HepG2 (cell line): ENCODE measurements around the gene PRSS8. TPM values are rescaled to one million over a fixed set of nuclear protein-coding genes. Genes with fewer than 3 reads are reported as not detected.

Experiments
- ARNTL ChIP-seq: sonication (generic); formaldehyde crosslinking; IDR thresholded peaks from 2 replicates; pipeline ENCODE4 v1.4.0; 2020; ENCODE audit warnings: mild to moderate bottlenecking, missing genetic modification reagents
- ATF2 ChIP-seq: sonication (generic); formaldehyde crosslinking; IDR thresholded peaks from 2 replicates; pipeline ENCODE4 v1.4.0; 2020; ENCODE audit warnings: missing genetic modification reagents
- CC2D1A ChIP-seq: sonication (generic); formaldehyde crosslinking; IDR thresholded peaks from 2 replicates; pipeline ENCODE4 v1.8.1; 2023; ENCODE audit warnings: mild to moderate bottlenecking, missing genetic modification reagents
- ETV5 ChIP-seq: IDR thresholded peaks from 2 replicates; pipeline ENCODE4 v1.6.1; 2018; ENCODE audit warnings: missing biosample characterization, missing genetic modification reagents, inconsistent platforms, borderline replicate concordance
- GFI1 ChIP-seq: sonication (generic); formaldehyde crosslinking; IDR thresholded peaks from 2 replicates; pipeline ENCODE4 v1.5.0; 2020; ENCODE audit warnings: missing genetic modification reagents, mild to moderate bottlenecking, borderline replicate concordance
- HINFP ChIP-seq: sonication (generic); formaldehyde crosslinking; IDR thresholded peaks from 2 replicates; pipeline ENCODE4 v1.4.0; 2020; ENCODE audit warnings: low read depth, mild to moderate bottlenecking, missing genetic modification reagents
- KDM4B ChIP-seq: sonication (generic); formaldehyde crosslinking; IDR thresholded peaks from 2 replicates; pipeline ENCODE4 v1.4.0; 2020; ENCODE audit warnings: missing genetic modification reagents
- MIXL1 ChIP-seq: IDR thresholded peaks from 2 replicates; pipeline ENCODE4 v1.6.1; 2016
- MXD3 ChIP-seq: IDR thresholded peaks from 2 replicates; pipeline ENCODE4 v1.6.1; 2016; ENCODE audit warnings: mild to moderate bottlenecking, missing biosample characterization, missing genetic modification reagents
- MYPOP ChIP-seq: sonication (generic); formaldehyde crosslinking; IDR thresholded peaks from 2 replicates; pipeline ENCODE4 v1.8.1; 2023; ENCODE audit warnings: mild to moderate bottlenecking, moderate library complexity, missing genetic modification reagents
- PBX2 ChIP-seq: IDR thresholded peaks from 2 replicates; pipeline ENCODE4 v1.6.1; 2016; ENCODE audit warnings: control low read depth
- RXRA ChIP-seq: sonication (generic); formaldehyde crosslinking; IDR thresholded peaks from 2 replicates; pipeline ENCODE4 v1.5.1; 2020; ENCODE audit warnings: missing genetic modification reagents
- SP1 ChIP-seq, 2 experiments: fragments of 450-650 bp in 1 of 2; sonication (generic) in 1 of 2; formaldehyde crosslinking in 1 of 2; IDR thresholded peaks; 2 replicates each; pipeline versions ENCODE4 v1.4.0 to v1.6.1; 2016 to 2020; ENCODE audit warnings: missing genetic modification reagents in 1 of 2
- SRSF9 ChIP-seq: fragments of 200-400 bp; formaldehyde crosslinking; IDR thresholded peaks from 2 replicates; pipeline ENCODE4 v1.6.1; 2018; ENCODE audit warnings: borderline replicate concordance, mild to moderate bottlenecking, low read depth, low read length; ENCODE audit not compliant: insufficient read depth, poor library complexity, severe bottlenecking
- STAT5B ChIP-seq: sonication (generic); formaldehyde crosslinking; IDR thresholded peaks from 2 replicates; pipeline ENCODE4 v1.4.0; 2020; ENCODE audit warnings: missing genetic modification reagents
- ZFY ChIP-seq: sonication (generic); formaldehyde crosslinking; IDR thresholded peaks from 2 replicates; pipeline ENCODE4 v1.4.0; 2020; ENCODE audit warnings: missing genetic modification reagents
- ZKSCAN5 ChIP-seq: sonication (generic); formaldehyde crosslinking; IDR thresholded peaks from 2 replicates; pipeline ENCODE4 v1.5.1; 2020; ENCODE audit warnings: mild to moderate bottlenecking, missing genetic modification reagents
- ZNF326 ChIP-seq: sonication (generic); formaldehyde crosslinking; IDR thresholded peaks from 2 replicates; pipeline ENCODE4 v1.4.0; 2020; ENCODE audit warnings: missing genetic modification reagents, borderline replicate concordance
- ZNF441 ChIP-seq: sonication (generic); formaldehyde crosslinking; IDR thresholded peaks from 2 replicates; pipeline ENCODE4 v1.7.0; 2021; ENCODE audit warnings: missing genetic modification reagents, borderline replicate concordance
- ZNF484 ChIP-seq: sonication (generic); formaldehyde crosslinking; IDR thresholded peaks from 2 replicates; pipeline ENCODE4 v1.5.1; 2020; ENCODE audit warnings: mild to moderate bottlenecking, low read depth, missing genetic modification reagents, borderline replicate concordance
- ZNF563 ChIP-seq: sonication (generic); formaldehyde crosslinking; IDR thresholded peaks from 2 replicates; pipeline ENCODE4 v1.8.0; 2022; ENCODE audit warnings: mild to moderate bottlenecking, moderate library complexity, missing genetic modification reagents
- ZSCAN5A ChIP-seq: sonication (generic); formaldehyde crosslinking; IDR thresholded peaks from 2 replicates; pipeline ENCODE4 v1.8.0; 2022; ENCODE audit warnings: mild to moderate bottlenecking, missing genetic modification reagents, borderline replicate concordance
- polyA plus RNA-seq, 8 experiments: library from polyadenylated mRNA; depleted of rRNA in 3 of 8; stranded (reverse) in 7 of 8; unstranded in 1 of 8; fragments of >200 nt; fragmentation: Illumina TruSeq in 4 of 8; extraction: Trizol in 4 of 8; gene quantifications; 2 replicates each; pipeline versions ENCODE4 v1.2.1 to v1.2.3, GENCODE V29; 2011 to 2016; ENCODE audit warnings: low read depth in 4 of 8, missing spikeins in 1 of 8, mixed read lengths in 1 of 8; ENCODE audit not compliant: insufficient read depth in 1 of 8
- total RNA-seq, 5 experiments: library from RNA; depleted of rRNA; stranded (reverse); fragments of >200 nt; fragmentation: Illumina TruSeq; extraction: Trizol; gene quantifications; 2 replicates each; pipeline ENCODE4 v1.2.3, GENCODE V29; 2016; ENCODE audit warnings: low read depth in 1 of 5

The PRSS8 gene
- total and polyA plus RNA-seq, 2 of the 13 experiments (the other 11 are each of a cell fraction or from before 2014, with no cell fraction given), result 2.6 to 7.2 TPM

GRCh38 chr16:31141489-31142108, 6.1 kb upstream of the PRSS8 start (continued):
- TF ChIP-seq ZSCAN5A (CRISPR knock-in tag) (no peak), ARNTL (CRISPR knock-in tag) (peak; percentile 43; the same call in 1 of the 2 replicates), HINFP (0 out of 2 replicates have a peak, but pooled peaks have one; percentile 28), ZNF484 (CRISPR knock-in tag) (no peak), ETV5 (CRISPR knock-in tag) (no peak), STAT5B (CRISPR knock-in tag) (peak; percentile 68; the same call in 1 of the 2 replicates), KDM4B (CRISPR knock-in tag) (peak; percentile 21; the same call in 1 of the 2 replicates), MXD3 (CRISPR knock-in tag) (0 out of 2 replicates have a peak, but pooled peaks have one; percentile 24), SRSF9 (no peak), PBX2 (CRISPR knock-in tag) (peak; percentile 35; the same call in 1 of the 2 replicates), RXRA (CRISPR knock-in tag) (peak; percentile 40; the same call in 1 of the 2 replicates), MYPOP (CRISPR knock-in tag) (0 out of 2 replicates have a peak, but pooled peaks have one; percentile 6), SP1 (IDR thresholded peaks at IDR 0.05) (no peak), SP1 (CRISPR knock-in tag; IDR thresholded peaks at IDR 0.05) (peak; percentile 19; the same call in 1 of the 2 replicates), ZNF563 (CRISPR knock-in tag) (no peak), CC2D1A (CRISPR knock-in tag) (no peak), MIXL1 (CRISPR knock-in tag) (no peak), ATF2 (peak; percentile 19; the same call in 1 of the 2 replicates), ZKSCAN5 (CRISPR knock-in tag) (no peak), ZFY (peak; percentile 34; the same call in 1 of the 2 replicates), GFI1 (CRISPR knock-in tag) (0 out of 2 replicates have a peak, but pooled peaks have one; percentile 2), ZNF441 (CRISPR knock-in tag) (no peak), ZNF326 (CRISPR knock-in tag) (no peak)
